Activated naive CD8-positive, alpha-beta T cell treated with anti-CD3 and anti-CD28 coated beads, Interleukin-2, amount 50 U/mL, for 24 hours (primary cell): Measurements from ENCODE around the gene AFG3L2.

ENCODE experiments used
- ATAC-seq: fragments of 150-1000 bp; cut with Tn5 transposase; one replicate; pipeline ENCODE4 v1.10.0; 2021
- DNase-seq: peaks from one replicate; pipeline ENCODE4 v3.0.0; 2021
- H3K27ac Mint-ChIP-seq: one replicate; pipeline ENCODE4 v1.8.0; 2021; ENCODE audit warnings: mild to moderate bottlenecking, mixed read lengths
- H3K27me3 Mint-ChIP-seq: one replicate; pipeline ENCODE4 v1.8.0; 2021; ENCODE audit warnings: mixed read lengths
- H3K36me3 Mint-ChIP-seq: one replicate; pipeline ENCODE4 v1.8.0; 2021; ENCODE audit warnings: low read depth, mixed read lengths
- H3K4me1 Mint-ChIP-seq: one replicate; pipeline ENCODE4 v1.8.0; 2021; ENCODE audit warnings: mixed read lengths
- H3K4me3 Mint-ChIP-seq: one replicate; pipeline ENCODE4 v1.8.0; 2021; ENCODE audit warnings: mild to moderate bottlenecking, moderate library complexity, mixed read lengths
- H3K9me3 Mint-ChIP-seq: one replicate; pipeline ENCODE4 v1.8.0; 2021; ENCODE audit warnings: mixed read lengths

The AFG3L2 gene

DNA sequence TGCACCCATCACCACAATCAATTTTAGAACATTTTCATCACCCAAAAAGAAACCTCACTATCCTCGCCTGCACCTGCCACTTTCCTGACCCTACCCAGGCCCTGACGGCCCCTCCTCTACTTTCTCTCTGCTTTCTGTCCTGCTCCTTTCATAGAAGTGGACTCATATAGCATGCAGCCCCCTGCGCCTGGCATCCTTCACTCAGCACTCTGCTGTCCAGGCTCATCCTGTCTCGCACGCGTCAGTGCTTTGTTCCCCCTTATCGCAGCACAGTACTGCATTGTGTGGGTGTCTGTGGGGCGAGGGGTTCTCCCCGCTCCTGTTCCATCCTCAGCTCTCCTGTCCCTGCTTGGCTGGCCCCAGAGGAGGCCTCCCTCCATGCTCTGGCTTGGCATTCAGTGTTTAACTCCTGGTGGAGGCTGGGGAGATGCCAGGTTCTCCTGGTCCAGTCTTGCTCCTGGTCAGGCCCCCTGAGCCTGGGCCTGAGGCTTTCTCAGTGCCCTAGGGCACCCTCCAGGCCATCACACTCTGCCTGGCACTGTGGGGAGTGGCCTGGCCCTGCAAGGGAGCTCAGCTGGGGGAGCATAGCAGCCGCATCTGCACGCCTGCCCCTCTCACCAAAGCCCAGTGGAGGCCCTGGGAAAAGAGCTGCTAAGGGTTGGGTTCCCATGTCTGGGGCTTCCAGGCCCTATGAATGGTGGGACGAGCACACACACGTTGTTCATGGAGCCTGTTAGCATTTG, 75.6 kb downstream of the AFG3L2 start:
- H3K36me3 Mint-ChIP-seq = no peaks in the 10 kb centered on the region

DNA sequence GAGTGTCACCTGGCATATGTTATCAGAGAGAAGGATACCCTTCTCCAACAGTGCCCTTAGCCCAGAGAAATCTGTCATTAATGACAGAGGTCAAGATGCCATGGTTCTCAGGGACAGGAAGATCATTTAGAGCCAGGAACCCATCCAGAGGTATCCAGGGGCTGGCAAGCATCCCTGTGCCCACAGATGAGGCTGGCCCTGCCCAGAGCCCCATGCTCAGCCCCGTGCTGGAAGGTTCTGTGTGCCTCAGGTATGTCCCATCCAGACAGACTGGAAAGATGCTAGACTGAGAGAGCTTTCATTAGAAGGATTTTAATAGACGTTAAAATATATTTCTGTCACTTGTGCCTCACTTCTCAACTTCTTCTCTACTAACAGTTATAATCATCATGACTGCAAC, 77.2 kb downstream of the AFG3L2 start:
- Mint-ChIP-seq H3K27ac (no peak overlapping the region), H3K27me3 (peaks cover 5% of the 10 kb centered on the region)

More for the DNA sequence above, 75.6 kb downstream of the AFG3L2 start:
- ATAC-seq (no peak), DNase-seq (no peak)
- H3K27me3 Mint-ChIP-seq = peaks cover 13% of the 10 kb centered on the region
- no peaks in the 10 kb centered on the region for H3K9me3 Mint-ChIP-seq
- H3K27ac Mint-ChIP-seq = no peak overlapping the region
- H3K4me1 Mint-ChIP-seq = no peaks in the 10 kb centered on the region
- no peak overlapping the region for H3K4me3 Mint-ChIP-seq

DNA sequence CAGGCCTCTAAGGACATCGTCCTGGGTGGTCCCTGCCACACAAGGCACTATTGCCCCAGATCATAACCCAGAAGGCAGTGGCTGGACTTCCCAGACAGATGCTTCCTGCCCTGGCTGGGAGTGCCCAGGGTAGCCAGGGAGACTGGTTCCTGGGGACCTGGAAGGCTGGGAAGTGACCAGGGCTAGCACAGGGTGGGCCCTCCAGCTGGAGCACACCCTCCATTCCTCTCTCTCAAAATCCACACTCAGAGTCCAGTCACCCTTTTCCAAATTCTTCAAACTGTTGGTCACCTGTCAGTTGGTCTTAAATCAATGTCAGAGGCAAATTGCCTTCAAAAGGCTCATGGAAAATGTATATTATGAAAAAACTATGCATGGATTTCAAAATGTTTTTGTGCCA, 80.6 kb downstream of the AFG3L2 start:
- no peak overlapping the region for H3K27ac Mint-ChIP-seq
- no peaks in the 10 kb centered on the region for H3K4me1 Mint-ChIP-seq
- no peak overlapping the region for H3K4me3 Mint-ChIP-seq
- H3K36me3 Mint-ChIP-seq = no peaks in the 10 kb centered on the region
- DNase-seq = no peak
- H3K27me3 Mint-ChIP-seq = peaks cover 9% of the 10 kb centered on the region
- H3K9me3 Mint-ChIP-seq = no peaks in the 10 kb centered on the region
- ATAC-seq = no peak

More for the DNA sequence above, 77.2 kb downstream of the AFG3L2 start:
- no peaks in the 10 kb centered on the region for H3K4me1 Mint-ChIP-seq
- DNase-seq (no peak), ATAC-seq (no peak)
- H3K36me3 Mint-ChIP-seq = no peaks in the 10 kb centered on the region
- no peak overlapping the region for H3K4me3 Mint-ChIP-seq
- H3K9me3 Mint-ChIP-seq = no peaks in the 10 kb centered on the region

DNA sequence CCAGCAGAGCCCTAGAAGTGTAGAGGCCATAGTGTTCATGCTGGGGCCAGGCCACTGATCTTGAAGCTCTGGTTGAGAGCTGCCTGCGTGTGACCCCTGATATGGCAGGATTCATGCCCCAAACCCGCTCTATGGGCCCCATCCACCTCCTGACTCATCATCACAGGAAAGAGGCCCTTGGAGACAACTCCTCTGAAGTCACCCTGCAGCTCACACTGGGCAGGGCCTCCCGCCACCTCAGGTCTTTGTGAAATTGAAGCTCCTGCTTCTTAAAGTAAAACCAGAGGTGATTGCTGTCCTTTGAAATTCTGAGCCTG, 81.0 kb downstream of the AFG3L2 start:
- H3K4me3 Mint-ChIP-seq = no peak overlapping the region
- DNase-seq = no peak

DNA sequence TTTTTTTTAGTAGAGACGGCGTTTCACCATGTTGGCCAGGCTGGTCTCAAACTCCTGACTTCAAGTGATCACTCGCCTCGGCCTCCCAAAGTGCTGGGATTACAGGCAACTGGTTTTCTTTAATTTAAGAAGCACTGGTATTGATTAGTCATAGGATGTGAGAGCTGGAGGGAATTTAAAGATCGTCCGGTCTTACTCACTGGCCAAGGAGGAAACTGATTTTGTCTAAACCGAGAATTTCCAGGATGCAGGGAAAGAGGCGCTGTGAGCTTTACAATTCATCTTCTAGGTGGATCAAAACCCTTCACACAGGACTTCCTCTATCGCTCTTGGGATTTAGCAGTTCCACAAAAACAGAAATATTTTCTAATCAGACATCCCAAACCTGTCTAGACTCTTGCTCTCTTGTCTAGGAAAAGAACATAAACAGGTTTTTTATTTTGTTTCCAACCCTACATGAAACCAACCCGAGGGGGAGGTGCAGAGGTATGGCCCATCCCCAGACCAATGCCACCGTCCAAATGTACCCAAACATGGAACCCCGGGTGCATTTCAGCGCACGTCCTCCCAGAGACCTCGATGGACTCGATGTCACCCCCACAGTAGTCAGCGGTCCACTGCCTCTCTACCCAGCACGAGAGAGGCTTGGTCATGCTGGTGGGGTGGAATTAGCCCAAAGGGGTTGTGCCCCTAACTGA, 81.5 kb downstream of the AFG3L2 start:
- no peak for ATAC-seq
- Mint-ChIP-seq H3K36me3 (no peaks in the 10 kb centered on the region), H3K9me3 (no peaks in the 10 kb centered on the region)

More for the DNA sequence above, 81.0 kb downstream of the AFG3L2 start:
- no peak for ATAC-seq
- no peaks in the 10 kb centered on the region for H3K36me3 Mint-ChIP-seq
- no peak overlapping the region for H3K27ac Mint-ChIP-seq
- H3K9me3 Mint-ChIP-seq = no peaks in the 10 kb centered on the region
- peaks cover 11% of the 10 kb centered on the region for H3K27me3 Mint-ChIP-seq
- no peaks in the 10 kb centered on the region for H3K4me1 Mint-ChIP-seq

DNA sequence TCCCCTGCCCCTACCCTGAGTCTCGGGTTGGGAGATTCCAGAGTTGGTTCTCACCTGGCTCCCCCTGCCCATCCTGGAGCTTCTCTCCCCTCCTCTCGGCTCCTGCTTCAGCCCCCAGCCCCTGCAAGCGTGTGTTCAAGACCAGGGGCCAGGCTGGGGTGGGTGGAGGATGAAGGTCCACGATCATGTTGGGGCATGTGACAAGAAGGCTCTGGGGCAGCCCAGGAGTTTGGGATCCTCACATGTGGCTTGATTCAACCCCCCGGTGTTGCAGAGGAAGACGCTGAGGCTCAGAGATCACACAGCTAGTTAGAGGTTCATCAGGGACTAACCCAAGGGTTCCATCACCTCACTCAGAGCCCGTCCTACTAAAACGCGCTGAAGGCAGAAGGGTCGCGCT, 83.2 kb downstream of the AFG3L2 start:
- no peaks in the 10 kb centered on the region for H3K4me1 Mint-ChIP-seq
- DNase-seq = no peak

More for the DNA sequence above, 81.5 kb downstream of the AFG3L2 start:
- Mint-ChIP-seq H3K27me3 (peaks cover 11% of the 10 kb centered on the region), H3K27ac (no peak overlapping the region), H3K4me3 (no peak overlapping the region), H3K4me1 (no peaks in the 10 kb centered on the region)
- DNase-seq = no peak

DNA sequence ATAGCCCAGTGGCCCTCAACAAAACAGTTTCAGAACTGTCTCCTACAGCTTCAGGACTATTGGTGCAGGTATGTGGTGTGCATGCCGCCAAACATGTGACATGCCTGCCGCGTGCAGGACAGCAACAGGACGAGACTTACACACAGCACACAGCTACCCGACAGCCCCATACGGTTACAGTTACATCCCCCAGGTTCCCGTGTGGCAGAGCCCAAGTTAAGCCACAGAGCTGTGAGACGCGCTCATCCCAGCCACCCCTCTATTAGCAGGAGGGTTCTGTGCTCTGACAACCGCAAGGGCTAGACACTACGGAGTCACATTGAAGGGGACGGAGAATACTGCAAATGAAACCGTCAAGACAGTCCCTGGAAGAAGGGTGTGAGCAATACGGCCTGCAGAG, 85.3 kb downstream of the AFG3L2 start:
- Mint-ChIP-seq H3K27ac (no peak overlapping the region), H3K27me3 (peaks cover 34% of the 10 kb centered on the region), H3K9me3 (no peaks in the 10 kb centered on the region), H3K36me3 (no peaks in the 10 kb centered on the region), H3K4me3 (no peak overlapping the region), H3K4me1 (peaks cover 4% of the 10 kb centered on the region)
- no peak for ATAC-seq
- DNase-seq = no peak

More for the DNA sequence above, 83.2 kb downstream of the AFG3L2 start:
- ATAC-seq = no peak
- H3K27me3 Mint-ChIP-seq = peaks cover 19% of the 10 kb centered on the region
- H3K36me3 Mint-ChIP-seq = no peaks in the 10 kb centered on the region
- H3K27ac Mint-ChIP-seq = no peak overlapping the region
- no peaks in the 10 kb centered on the region for H3K9me3 Mint-ChIP-seq
- H3K4me3 Mint-ChIP-seq = no peak overlapping the region

DNA sequence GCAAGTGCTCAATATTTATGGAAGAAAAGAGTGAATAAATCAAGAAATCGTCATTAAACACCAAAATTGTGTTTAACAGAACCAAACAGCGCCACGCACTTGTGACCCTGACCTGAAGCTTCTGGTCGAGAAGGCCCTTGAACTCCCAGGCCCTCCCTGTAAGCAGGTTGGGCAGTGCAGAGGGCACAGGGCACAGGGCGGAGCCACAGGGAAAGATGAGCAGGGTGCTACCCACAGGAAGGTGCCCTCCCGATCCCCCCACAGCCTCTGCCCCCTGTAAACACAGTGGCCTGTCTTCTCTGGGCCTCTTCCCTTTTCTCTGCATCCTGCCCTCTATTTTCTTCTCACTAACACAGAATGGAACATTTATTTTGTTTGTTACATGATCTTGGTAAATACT, 85.9 kb downstream of the AFG3L2 start:
- no peak overlapping the region for H3K4me3 Mint-ChIP-seq
- ATAC-seq = no peak

DNA sequence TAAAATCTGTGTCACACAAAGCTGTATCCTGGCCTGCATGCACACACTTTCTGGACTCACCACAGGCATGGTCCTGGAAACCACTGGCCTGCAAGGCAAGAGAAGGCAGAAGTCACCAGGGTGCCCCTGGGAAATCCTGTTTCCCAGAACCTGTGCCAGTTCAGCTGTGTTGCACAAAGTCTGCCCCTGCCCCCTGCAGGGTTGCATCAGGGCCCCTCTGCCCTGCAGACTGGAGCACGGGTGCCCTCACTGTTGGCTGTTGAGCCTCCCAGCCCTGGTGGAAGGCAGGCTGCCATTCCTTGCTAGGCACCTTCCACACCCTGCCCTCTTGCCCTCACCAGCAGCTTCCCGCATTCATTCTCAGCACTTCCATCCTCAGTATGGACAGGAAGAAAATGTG, 86.9 kb downstream of the AFG3L2 start:
- H3K36me3 Mint-ChIP-seq = no peaks in the 10 kb centered on the region
- no peak for ATAC-seq
- no peaks in the 10 kb centered on the region for H3K9me3 Mint-ChIP-seq
- H3K4me1 Mint-ChIP-seq = peaks cover 4% of the 10 kb centered on the region
- H3K4me3 Mint-ChIP-seq = no peak overlapping the region
- no peak overlapping the region for H3K27ac Mint-ChIP-seq
- no peak for DNase-seq
- peaks cover 36% of the 10 kb centered on the region for H3K27me3 Mint-ChIP-seq

More for the DNA sequence above, 85.9 kb downstream of the AFG3L2 start:
- peaks cover 37% of the 10 kb centered on the region for H3K27me3 Mint-ChIP-seq
- peaks cover 4% of the 10 kb centered on the region for H3K4me1 Mint-ChIP-seq
- H3K27ac Mint-ChIP-seq = no peak overlapping the region
- no peaks in the 10 kb centered on the region for H3K9me3 Mint-ChIP-seq
- no peak for DNase-seq
- no peaks in the 10 kb centered on the region for H3K36me3 Mint-ChIP-seq

DNA sequence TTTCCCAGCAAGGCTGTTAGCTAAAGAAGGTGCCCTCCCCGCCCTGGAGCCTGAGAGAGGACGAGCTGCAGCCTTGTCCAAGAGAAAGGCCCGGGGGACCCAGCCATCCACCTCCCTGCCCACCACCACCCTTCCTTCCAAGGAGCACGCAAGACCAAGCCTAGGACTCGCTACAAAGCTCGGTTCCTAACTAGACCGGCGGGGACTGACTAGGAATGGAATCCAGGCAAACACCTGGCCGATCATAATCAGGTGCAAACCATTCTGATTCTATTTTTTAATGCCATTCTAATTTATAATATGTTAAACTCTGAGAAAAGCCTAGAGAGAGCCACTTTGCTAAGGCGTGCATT, 88.6 kb downstream of the AFG3L2 start:
- no peaks in the 10 kb centered on the region for H3K9me3 Mint-ChIP-seq
- ATAC-seq = no peak
- peaks cover 4% of the 10 kb centered on the region for H3K4me1 Mint-ChIP-seq
- DNase-seq = no peak
- no peaks in the 10 kb centered on the region for H3K36me3 Mint-ChIP-seq
- no peak overlapping the region for H3K27ac Mint-ChIP-seq
- H3K4me3 Mint-ChIP-seq = no peak overlapping the region
- H3K27me3 Mint-ChIP-seq = peaks cover 40% of the 10 kb centered on the region

DNA sequence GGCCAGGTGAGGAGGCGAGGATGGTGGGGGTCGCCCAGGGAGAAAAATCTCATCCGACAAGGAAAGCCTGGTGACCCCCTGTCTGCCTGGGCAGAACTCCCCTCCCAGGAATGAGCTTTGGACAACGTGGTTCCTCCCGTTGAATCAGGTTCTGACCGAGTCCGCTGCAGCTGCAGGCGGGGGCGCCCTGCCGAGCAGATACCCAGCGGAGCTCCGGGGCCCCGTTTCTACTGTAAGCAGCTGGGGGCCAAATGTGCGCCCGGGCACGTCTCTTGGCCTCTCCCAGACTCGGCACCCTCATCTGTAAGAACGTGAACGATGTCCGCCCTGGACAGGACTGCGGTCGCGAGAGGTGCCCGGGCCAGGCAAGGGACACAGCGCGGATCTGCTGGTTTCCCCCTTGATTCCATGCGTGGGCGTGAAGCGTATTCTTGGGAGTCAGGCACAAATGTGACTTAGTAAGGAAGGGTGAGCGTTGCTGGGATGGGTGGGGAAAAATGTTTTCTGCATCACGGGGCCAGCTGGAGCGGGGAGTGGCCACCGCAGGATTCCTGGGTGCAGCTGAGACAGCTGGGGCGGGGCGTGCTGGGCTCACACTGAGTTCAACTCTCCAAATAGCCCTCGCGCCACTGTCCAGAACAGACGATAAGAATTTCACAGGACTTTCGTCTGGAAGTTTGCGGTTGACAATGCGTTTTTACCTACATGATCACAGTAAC, 89.2 kb downstream of the AFG3L2 start:
- no peaks in the 10 kb centered on the region for H3K9me3 Mint-ChIP-seq
- peaks cover 40% of the 10 kb centered on the region for H3K27me3 Mint-ChIP-seq
- ATAC-seq (no peak), DNase-seq (no peak)
- H3K36me3 Mint-ChIP-seq = no peaks in the 10 kb centered on the region
- H3K4me3 Mint-ChIP-seq = no peak overlapping the region
- H3K27ac Mint-ChIP-seq = no peak overlapping the region
- H3K4me1 Mint-ChIP-seq = peaks cover 4% of the 10 kb centered on the region

DNA sequence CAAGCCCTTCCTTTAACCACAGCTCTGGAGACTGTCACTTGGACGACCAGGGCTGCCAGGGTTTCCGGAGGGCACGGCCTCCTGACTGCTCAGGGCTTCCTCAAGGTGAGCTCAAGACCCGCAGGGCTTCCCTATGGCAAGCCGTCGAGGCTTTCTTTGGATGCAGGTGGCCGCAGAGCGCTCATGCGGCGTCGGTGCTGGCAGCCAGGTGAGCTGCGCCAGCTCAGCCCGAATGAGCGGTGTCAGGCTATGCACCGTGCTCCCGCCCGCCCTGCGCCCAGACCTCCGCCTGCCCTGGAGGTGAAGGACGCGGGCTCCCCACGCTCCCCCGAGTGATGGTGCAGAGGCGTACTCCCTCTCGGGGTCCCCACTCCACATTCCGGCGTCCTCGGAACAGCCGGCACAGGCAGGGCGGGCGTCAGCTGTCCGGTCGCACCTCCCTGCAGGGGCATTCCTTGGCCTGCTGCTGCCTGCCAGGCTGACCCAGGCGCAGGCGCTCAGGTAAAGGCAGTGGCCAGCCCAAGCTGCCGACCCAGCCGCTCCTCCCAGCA, 89.8 kb downstream of the AFG3L2 start:
- no peak for ATAC-seq
- Mint-ChIP-seq H3K36me3 (no peaks in the 10 kb centered on the region), H3K9me3 (no peaks in the 10 kb centered on the region), H3K4me3 (no peak overlapping the region), H3K27me3 (peaks cover 41% of the 10 kb centered on the region), H3K27ac (no peak overlapping the region), H3K4me1 (peaks cover 4% of the 10 kb centered on the region)
- no peak for DNase-seq

DNA sequence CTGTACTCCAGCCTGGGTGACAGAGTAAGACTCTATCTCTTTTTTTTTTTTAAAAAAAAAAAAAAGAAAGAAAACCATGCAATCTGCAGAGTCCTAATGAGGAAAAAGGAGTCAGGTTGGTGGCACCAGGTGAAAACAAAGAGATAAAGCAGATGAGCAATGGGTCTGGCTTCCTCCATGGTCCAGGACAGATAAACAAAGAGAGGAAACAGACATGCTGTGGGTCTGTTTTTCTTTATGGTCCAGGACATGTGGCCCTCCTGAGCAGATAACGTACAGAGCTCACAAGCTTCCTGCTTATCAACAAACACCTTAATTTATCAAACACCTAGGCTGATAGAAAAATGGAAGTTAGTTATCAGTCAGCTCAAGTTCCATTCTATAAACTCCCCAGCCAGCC, 93.4 kb downstream of the AFG3L2 start:
- ATAC-seq (no peak), DNase-seq (no peak)
- Mint-ChIP-seq H3K9me3 (no peaks in the 10 kb centered on the region), H3K27me3 (peaks cover 30% of the 10 kb centered on the region), H3K36me3 (no peaks in the 10 kb centered on the region), H3K27ac (no peak overlapping the region), H3K4me1 (peaks cover 4% of the 10 kb centered on the region), H3K4me3 (no peak overlapping the region)

DNA sequence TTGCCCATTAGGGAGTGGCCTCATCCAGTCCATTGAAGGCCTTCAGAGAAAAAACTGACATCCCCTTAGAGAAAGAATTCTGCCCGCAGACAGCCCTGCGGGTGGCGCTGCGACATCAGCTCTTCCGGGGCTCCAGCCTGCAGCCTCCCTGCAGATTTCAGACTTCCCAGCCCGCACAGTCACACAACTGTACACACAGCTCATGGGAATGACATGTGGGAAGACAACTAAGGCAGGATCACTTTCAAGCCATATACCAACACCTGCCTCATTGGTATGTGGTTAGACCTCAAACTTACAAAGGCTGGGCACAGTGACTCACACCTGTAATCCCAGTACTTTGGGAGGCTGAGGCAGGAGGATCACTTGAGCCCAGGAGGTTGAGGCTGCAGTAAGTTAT, 93.8 kb downstream of the AFG3L2 start:
- ATAC-seq = no peak

More for the DNA sequence above, 93.8 kb downstream of the AFG3L2 start:
- no peak overlapping the region for H3K27ac Mint-ChIP-seq
- H3K36me3 Mint-ChIP-seq = no peaks in the 10 kb centered on the region
- H3K9me3 Mint-ChIP-seq = no peaks in the 10 kb centered on the region
- H3K4me1 Mint-ChIP-seq = peaks cover 4% of the 10 kb centered on the region
- no peak for DNase-seq
- H3K27me3 Mint-ChIP-seq = peaks cover 26% of the 10 kb centered on the region
- no peak overlapping the region for H3K4me3 Mint-ChIP-seq
